Rectal smooth muscle tissue (tissue), 1 donor: Measurements from ENCODE around the gene GGA1.

Experiments used
- H3K27ac ChIP-seq: one replicate; pipeline ENCODE4 v1.7.0; 2013; ENCODE audit warnings: low read depth, low read length, inconsistent platforms
- H3K27me3 ChIP-seq: one replicate; pipeline ENCODE4 v1.7.0; 2013; ENCODE audit warnings: low read length; ENCODE audit not compliant: control insufficient read depth, insufficient read depth
- H3K36me3 ChIP-seq: one replicate; pipeline ENCODE4 v1.7.0; 2013; ENCODE audit warnings: low read length; ENCODE audit not compliant: control insufficient read depth, insufficient read depth
- H3K4me1 ChIP-seq: one replicate; pipeline ENCODE4 v1.7.0; 2013; ENCODE audit warnings: low read length; ENCODE audit not compliant: control insufficient read depth, insufficient read depth
- H3K4me3 ChIP-seq: one replicate; pipeline ENCODE4 v1.7.0; 2013; ENCODE audit warnings: low read length
- H3K9ac ChIP-seq: one replicate; pipeline ENCODE4 v1.7.0; 2013; ENCODE audit warnings: low read length

Gene GGA1

GRCh38 chr22:37669586-37669985 is 61.0 kb downstream of the GGA1 start:
- H3K27me3 ChIP-seq, result no peaks in the 10 kb centered on the region
- H3K4me1 ChIP-seq, result peaks cover 14% of the 10 kb centered on the region
- H3K36me3 ChIP-seq, result peaks cover 3% of the 10 kb centered on the region
- H3K4me3 ChIP-seq, result no peak overlapping the region
- no peak overlapping the region for H3K9ac ChIP-seq
- peak overlapping the region; percentile 70 for H3K27ac ChIP-seq

GRCh38 chr22:37672206-37672919 is 63.7 kb downstream of the GGA1 start:
- H3K27ac ChIP-seq, result no peak overlapping the region
- no peaks in the 10 kb centered on the region for H3K36me3 ChIP-seq
- no peaks in the 10 kb centered on the region for H3K27me3 ChIP-seq
- H3K4me3 ChIP-seq, result no peak overlapping the region
- peaks cover 12% of the 10 kb centered on the region for H3K4me1 ChIP-seq
- H3K9ac ChIP-seq, result no peak overlapping the region

- Histone ChIP-seq H3K9ac (no peak overlapping the region), H3K36me3 (no peaks in the 10 kb centered on the region), H3K27ac (peak overlapping the region; percentile 67), H3K4me3 (no peak overlapping the region), H3K4me1 (peaks cover 14% of the 10 kb centered on the region), H3K27me3 (no peaks in the 10 kb centered on the region)
These were observed 64.4 kb downstream of the GGA1 start for GRCh38 chr22:37672920-37673455.

- Histone ChIP-seq H3K4me1 (peaks cover 14% of the 10 kb centered on the region), H3K27me3 (no peaks in the 10 kb centered on the region), H3K27ac (peak overlapping the region; percentile 92), H3K36me3 (no peaks in the 10 kb centered on the region), H3K4me3 (no peak overlapping the region), H3K9ac (no peak overlapping the region)
These were observed 65.6 kb downstream of the GGA1 start for GRCh38 chr22:37674248-37674647.

- Histone ChIP-seq H3K9ac (peak within 1 kb of the TSS; percentile 42), H3K4me1 (peaks cover 10% of the 10 kb centered on the region)
These were observed 66.6 kb downstream of the GGA1 start, which contains the start of gene LGALS1 for GRCh38 chr22:37674951-37675929. LGALS1 (plus strand) TSS chr22:37675636; CDS start chr22:37675703, 67 bp downstream.

GRCh38 chr22:37675930-37676735 is 67.5 kb downstream of the GGA1 start:
- Histone ChIP-seq H3K4me1 (peaks cover 10% of the 10 kb centered on the region), H3K27ac (peak overlapping the region; percentile 92), H3K4me3 (peak overlapping the region; percentile 81), H3K9ac (peak overlapping the region; percentile 42), H3K27me3 (no peaks in the 10 kb centered on the region), H3K36me3 (peaks cover 5% of the 10 kb centered on the region)

More at GRCh38 chr22:37674951-37675929, 66.6 kb downstream of the GGA1 start, which contains the start of gene LGALS1:
- Histone ChIP-seq H3K27me3 (no peaks in the 10 kb centered on the region), H3K36me3 (peaks cover 5% of the 10 kb centered on the region), H3K27ac (peak within 1 kb of the TSS; percentile 92), H3K4me3 (peak within 1 kb of the TSS; percentile 81)

- peaks cover 5% of the 10 kb centered on the region for H3K36me3 ChIP-seq
- H3K4me3 ChIP-seq, result peak overlapping the region; percentile 81
- H3K9ac ChIP-seq, result peak overlapping the region; percentile 42
- peak overlapping the region; percentile 92 for H3K27ac ChIP-seq
- no peaks in the 10 kb centered on the region for H3K27me3 ChIP-seq
- H3K4me1 ChIP-seq, result peaks cover 10% of the 10 kb centered on the region
These were observed 68.3 kb downstream of the GGA1 start for GRCh38 chr22:37676736-37677492.

- Histone ChIP-seq H3K36me3 (peaks cover 5% of the 10 kb centered on the region), H3K4me1 (peaks cover 10% of the 10 kb centered on the region), H3K27me3 (no peaks in the 10 kb centered on the region), H3K27ac (peak overlapping the region; percentile 92), H3K9ac (no peak overlapping the region), H3K4me3 (peak overlapping the region; percentile 65)
These were observed 68.9 kb downstream of the GGA1 start for GRCh38 chr22:37677493-37677974.

GRCh38 chr22:37678372-37678771 is 69.7 kb downstream of the GGA1 start:
- H3K9ac ChIP-seq, result no peak overlapping the region
- H3K27ac ChIP-seq, result no peak overlapping the region
- peaks cover 10% of the 10 kb centered on the region for H3K4me1 ChIP-seq
- no peaks in the 10 kb centered on the region for H3K27me3 ChIP-seq
- peaks cover 5% of the 10 kb centered on the region for H3K36me3 ChIP-seq
- no peak overlapping the region for H3K4me3 ChIP-seq

GRCh38 chr22:37679670-37680069 is 71.0 kb downstream of the GGA1 start:
- peaks cover 5% of the 10 kb centered on the region for H3K36me3 ChIP-seq
- H3K4me1 ChIP-seq, result peaks cover 2% of the 10 kb centered on the region
- no peak overlapping the region for H3K27ac ChIP-seq
- no peak overlapping the region for H3K9ac ChIP-seq
- H3K27me3 ChIP-seq, result no peaks in the 10 kb centered on the region
- H3K4me3 ChIP-seq, result no peak overlapping the region

GRCh38 chr22:37680191-37680851 is 71.7 kb downstream of the GGA1 start:
- Histone ChIP-seq H3K27me3 (no peaks in the 10 kb centered on the region), H3K4me3 (no peak overlapping the region), H3K4me1 (peaks cover 2% of the 10 kb centered on the region), H3K9ac (no peak overlapping the region), H3K27ac (no peak overlapping the region), H3K36me3 (peaks cover 5% of the 10 kb centered on the region)
